GM23338 (cell line): Measurements from ENCODE around the gene PTGFR. TPM values are rescaled to one million over a fixed set of nuclear protein-coding genes. Genes with fewer than 3 reads are reported as not detected.

Experiments
- CREB1 ChIP-seq: fragments of 250-450 bp; sonication (Bioruptor Pico); IDR thresholded peaks from 2 replicates; pipeline ENCODE4 v1.5.0; 2020; ENCODE audit warnings: low read depth, mild to moderate bottlenecking, moderate library complexity
- JUNB ChIP-seq: IDR thresholded peaks from one replicate; pipeline ENCODE4 v1.6.1; 2016; ENCODE audit warnings: antibody characterized with exemption; ENCODE audit not compliant: unreplicated experiment
- NANOG ChIP-seq: IDR thresholded peaks from 2 replicates; pipeline ENCODE4 v1.6.1; 2016; ENCODE audit warnings: antibody characterized with exemption, borderline replicate concordance
- POLR2AphosphoS5 ChIP-seq: IDR thresholded peaks from 2 replicates; pipeline ENCODE4 v1.6.1; 2016; ENCODE audit warnings: antibody characterized with exemption, low read depth
- polyA plus RNA-seq: library from polyadenylated mRNA; unstranded; fragments of >200 nt; fragmentation: Nextera tagmentation; extraction: Ambion mirVana; gene quantifications from 2 replicates; pipeline ENCODE4 v1.2.1, GENCODE V29; 2016
- total RNA-seq: library from RNA; depleted of rRNA; stranded (reverse); fragments of >200 nt; shearing (Covaris generic); gene quantifications from 2 replicates; pipeline ENCODE4 v1.2.3, GENCODE V29; 2014
- TF ChIP-seq, protein P1 (sequence below): fragments of 250-450 bp; sonication (Bioruptor Pico); IDR thresholded peaks from 2 replicates; pipeline ENCODE4 v1.5.0; 2020; ENCODE audit warnings: mild to moderate bottlenecking, moderate library complexity
- TF ChIP-seq, protein P2 (sequence below): IDR thresholded peaks from 2 replicates; pipeline ENCODE4 v1.6.1; 2016; ENCODE audit warnings: antibody characterized with exemption
- TF ChIP-seq, protein P3 (sequence below): IDR thresholded peaks from one replicate; pipeline ENCODE4 v1.6.1; 2018; ENCODE audit warnings: antibody characterized with exemption; ENCODE audit not compliant: unreplicated experiment
- TF ChIP-seq, protein P4 (sequence below), 2 experiments: fragments of 200-600 bp in 1 of 2; sonication (generic) in 1 of 2; conservative IDR thresholded peaks; 2 replicates each; pipeline versions ENCODE4 v1.5.1 to v1.6.1; 2016 to 2017; ENCODE audit warnings: antibody characterized with exemption in 2 of 2, low read depth in 2 of 2, mild to moderate bottlenecking in 2 of 2, moderate library complexity in 1 of 2

The PTGFR gene
- total and polyA plus RNA-seq, 2 experiments from 2014 or later = 0.24 TPM; not detected in 1

DNA sequence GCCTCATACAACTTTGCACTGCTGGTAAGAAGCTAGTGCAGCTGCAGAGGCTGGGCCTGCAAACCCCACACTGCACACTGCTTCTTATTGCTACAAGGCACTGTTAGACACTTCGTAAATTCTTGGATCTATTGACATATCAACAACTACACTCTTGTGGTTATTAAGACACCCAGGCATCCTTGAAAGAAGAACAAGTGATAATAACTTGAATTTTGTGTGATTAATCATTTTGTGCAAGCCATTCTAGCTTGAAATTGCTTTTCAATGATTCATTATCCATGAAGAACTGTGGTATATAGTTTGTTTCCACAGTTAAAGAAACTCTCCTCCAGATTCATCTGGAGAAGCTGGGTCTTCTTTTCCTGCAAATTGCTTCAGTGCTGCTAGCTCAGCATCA, 95.8 kb downstream of the PTGFR start (continued):
- TF ChIP-seq, protein P1, sequence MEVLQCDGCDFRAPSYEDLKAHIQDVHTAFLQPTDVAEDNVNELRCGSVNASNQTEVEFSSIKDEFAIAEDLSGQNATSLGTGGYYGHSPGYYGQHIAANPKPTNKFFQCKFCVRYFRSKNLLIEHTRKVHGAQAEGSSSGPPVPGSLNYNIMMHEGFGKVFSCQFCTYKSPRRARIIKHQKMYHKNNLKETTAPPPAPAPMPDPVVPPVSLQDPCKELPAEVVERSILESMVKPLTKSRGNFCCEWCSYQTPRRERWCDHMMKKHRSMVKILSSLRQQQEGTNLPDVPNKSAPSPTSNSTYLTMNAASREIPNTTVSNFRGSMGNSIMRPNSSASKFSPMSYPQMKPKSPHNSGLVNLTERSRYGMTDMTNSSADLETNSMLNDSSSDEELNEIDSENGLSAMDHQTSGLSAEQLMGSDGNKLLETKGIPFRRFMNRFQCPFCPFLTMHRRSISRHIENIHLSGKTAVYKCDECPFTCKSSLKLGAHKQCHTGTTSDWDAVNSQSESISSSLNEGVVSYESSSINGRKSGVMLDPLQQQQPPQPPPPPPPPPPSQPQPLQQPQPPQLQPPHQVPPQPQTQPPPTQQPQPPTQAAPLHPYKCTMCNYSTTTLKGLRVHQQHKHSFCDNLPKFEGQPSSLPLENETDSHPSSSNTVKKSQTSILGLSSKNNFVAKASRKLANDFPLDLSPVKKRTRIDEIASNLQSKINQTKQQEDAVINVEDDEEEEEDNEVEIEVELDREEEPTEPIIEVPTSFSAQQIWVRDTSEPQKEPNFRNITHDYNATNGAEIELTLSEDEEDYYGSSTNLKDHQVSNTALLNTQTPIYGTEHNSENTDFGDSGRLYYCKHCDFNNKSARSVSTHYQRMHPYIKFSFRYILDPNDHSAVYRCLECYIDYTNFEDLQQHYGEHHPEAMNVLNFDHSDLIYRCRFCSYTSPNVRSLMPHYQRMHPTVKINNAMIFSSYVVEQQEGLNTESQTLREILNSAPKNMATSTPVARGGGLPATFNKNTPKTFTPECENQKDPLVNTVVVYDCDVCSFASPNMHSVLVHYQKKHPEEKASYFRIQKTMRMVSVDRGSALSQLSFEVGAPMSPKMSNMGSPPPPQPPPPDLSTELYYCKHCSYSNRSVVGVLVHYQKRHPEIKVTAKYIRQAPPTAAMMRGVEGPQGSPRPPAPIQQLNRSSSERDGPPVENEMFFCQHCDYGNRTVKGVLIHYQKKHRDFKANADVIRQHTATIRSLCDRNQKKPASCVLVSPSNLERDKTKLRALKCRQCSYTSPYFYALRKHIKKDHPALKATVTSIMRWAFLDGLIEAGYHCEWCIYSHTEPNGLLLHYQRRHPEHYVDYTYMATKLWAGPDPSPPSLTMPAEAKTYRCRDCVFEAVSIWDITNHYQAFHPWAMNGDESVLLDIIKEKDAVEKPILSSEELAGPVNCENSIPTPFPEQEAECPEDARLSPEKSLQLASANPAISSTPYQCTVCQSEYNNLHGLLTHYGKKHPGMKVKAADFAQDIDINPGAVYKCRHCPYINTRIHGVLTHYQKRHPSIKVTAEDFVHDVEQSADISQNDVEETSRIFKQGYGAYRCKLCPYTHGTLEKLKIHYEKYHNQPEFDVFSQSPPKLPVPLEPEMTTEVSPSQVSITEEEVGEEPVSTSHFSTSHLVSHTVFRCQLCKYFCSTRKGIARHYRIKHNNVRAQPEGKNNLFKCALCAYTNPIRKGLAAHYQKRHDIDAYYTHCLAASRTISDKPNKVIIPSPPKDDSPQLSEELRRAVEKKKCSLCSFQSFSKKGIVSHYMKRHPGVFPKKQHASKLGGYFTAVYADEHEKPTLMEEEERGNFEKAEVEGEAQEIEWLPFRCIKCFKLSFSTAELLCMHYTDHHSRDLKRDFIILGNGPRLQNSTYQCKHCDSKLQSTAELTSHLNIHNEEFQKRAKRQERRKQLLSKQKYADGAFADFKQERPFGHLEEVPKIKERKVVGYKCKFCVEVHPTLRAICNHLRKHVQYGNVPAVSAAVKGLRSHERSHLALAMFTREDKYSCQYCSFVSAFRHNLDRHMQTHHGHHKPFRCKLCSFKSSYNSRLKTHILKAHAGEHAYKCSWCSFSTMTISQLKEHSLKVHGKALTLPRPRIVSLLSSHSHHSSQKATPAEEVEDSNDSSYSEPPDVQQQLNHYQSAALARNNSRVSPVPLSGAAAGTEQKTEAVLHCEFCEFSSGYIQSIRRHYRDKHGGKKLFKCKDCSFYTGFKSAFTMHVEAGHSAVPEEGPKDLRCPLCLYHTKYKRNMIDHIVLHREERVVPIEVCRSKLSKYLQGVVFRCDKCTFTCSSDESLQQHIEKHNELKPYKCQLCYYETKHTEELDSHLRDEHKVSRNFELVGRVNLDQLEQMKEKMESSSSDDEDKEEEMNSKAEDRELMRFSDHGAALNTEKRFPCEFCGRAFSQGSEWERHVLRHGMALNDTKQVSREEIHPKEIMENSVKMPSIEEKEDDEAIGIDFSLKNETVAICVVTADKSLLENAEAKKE = no peak
- TF ChIP-seq POLR2AphosphoS5 (no peak), NANOG (no peak), CREB1 (CRISPR knock-in tag) (no peak), JUNB (no peak)
- TF ChIP-seq, protein P2, sequence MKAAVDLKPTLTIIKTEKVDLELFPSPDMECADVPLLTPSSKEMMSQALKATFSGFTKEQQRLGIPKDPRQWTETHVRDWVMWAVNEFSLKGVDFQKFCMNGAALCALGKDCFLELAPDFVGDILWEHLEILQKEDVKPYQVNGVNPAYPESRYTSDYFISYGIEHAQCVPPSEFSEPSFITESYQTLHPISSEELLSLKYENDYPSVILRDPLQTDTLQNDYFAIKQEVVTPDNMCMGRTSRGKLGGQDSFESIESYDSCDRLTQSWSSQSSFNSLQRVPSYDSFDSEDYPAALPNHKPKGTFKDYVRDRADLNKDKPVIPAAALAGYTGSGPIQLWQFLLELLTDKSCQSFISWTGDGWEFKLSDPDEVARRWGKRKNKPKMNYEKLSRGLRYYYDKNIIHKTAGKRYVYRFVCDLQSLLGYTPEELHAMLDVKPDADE = no peak
- TF ChIP-seq, protein P3, sequence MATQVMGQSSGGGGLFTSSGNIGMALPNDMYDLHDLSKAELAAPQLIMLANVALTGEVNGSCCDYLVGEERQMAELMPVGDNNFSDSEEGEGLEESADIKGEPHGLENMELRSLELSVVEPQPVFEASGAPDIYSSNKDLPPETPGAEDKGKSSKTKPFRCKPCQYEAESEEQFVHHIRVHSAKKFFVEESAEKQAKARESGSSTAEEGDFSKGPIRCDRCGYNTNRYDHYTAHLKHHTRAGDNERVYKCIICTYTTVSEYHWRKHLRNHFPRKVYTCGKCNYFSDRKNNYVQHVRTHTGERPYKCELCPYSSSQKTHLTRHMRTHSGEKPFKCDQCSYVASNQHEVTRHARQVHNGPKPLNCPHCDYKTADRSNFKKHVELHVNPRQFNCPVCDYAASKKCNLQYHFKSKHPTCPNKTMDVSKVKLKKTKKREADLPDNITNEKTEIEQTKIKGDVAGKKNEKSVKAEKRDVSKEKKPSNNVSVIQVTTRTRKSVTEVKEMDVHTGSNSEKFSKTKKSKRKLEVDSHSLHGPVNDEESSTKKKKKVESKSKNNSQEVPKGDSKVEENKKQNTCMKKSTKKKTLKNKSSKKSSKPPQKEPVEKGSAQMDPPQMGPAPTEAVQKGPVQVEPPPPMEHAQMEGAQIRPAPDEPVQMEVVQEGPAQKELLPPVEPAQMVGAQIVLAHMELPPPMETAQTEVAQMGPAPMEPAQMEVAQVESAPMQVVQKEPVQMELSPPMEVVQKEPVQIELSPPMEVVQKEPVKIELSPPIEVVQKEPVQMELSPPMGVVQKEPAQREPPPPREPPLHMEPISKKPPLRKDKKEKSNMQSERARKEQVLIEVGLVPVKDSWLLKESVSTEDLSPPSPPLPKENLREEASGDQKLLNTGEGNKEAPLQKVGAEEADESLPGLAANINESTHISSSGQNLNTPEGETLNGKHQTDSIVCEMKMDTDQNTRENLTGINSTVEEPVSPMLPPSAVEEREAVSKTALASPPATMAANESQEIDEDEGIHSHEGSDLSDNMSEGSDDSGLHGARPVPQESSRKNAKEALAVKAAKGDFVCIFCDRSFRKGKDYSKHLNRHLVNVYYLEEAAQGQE = no peak
- TF ChIP-seq, protein P4, sequence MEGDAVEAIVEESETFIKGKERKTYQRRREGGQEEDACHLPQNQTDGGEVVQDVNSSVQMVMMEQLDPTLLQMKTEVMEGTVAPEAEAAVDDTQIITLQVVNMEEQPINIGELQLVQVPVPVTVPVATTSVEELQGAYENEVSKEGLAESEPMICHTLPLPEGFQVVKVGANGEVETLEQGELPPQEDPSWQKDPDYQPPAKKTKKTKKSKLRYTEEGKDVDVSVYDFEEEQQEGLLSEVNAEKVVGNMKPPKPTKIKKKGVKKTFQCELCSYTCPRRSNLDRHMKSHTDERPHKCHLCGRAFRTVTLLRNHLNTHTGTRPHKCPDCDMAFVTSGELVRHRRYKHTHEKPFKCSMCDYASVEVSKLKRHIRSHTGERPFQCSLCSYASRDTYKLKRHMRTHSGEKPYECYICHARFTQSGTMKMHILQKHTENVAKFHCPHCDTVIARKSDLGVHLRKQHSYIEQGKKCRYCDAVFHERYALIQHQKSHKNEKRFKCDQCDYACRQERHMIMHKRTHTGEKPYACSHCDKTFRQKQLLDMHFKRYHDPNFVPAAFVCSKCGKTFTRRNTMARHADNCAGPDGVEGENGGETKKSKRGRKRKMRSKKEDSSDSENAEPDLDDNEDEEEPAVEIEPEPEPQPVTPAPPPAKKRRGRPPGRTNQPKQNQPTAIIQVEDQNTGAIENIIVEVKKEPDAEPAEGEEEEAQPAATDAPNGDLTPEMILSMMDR (conservative IDR thresholded peaks at IDR 0.05; ENCODE audit: low read depth in 2 of 2) = no peak
